PC-9 (cell line): ENCODE data around the gene NRARP.

ENCODE experiments used
- EZH2 ChIP-seq: fragments of 200-600 bp; sonication (generic); IDR thresholded peaks from 2 replicates; pipeline ENCODE4 v1.8.0; 2017; ENCODE audit warnings: antibody characterized with exemption, low read depth
- TF ChIP-seq, protein P1 (sequence below): fragments of 200-600 bp; sonication (generic); conservative IDR thresholded peaks from 2 replicates; pipeline ENCODE4 v1.6.1; 2017; ENCODE audit warnings: mixed run types, antibody characterized with exemption, mild to moderate bottlenecking, moderate library complexity

DNA sequence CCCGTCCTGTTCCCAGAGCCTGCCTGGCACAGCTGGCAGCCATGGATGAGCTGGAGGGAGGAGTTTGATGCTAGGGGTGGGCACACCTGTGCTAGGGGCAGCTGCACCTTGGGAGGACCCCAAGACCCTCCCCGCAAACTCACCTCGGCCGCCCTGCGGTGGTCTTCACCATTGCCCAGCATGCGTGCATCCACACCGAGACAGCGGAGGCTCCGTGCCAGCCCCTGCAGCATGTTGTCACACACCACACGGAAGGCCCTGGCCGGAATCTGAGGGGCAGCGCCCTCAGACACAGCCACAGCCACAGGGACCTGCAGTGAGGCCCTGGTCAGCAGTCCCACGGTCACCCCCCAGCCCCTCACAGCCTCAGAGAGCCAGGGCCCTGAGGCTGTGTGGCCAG is 45.9 kb upstream of the NRARP start:
- TF ChIP-seq, protein P1, sequence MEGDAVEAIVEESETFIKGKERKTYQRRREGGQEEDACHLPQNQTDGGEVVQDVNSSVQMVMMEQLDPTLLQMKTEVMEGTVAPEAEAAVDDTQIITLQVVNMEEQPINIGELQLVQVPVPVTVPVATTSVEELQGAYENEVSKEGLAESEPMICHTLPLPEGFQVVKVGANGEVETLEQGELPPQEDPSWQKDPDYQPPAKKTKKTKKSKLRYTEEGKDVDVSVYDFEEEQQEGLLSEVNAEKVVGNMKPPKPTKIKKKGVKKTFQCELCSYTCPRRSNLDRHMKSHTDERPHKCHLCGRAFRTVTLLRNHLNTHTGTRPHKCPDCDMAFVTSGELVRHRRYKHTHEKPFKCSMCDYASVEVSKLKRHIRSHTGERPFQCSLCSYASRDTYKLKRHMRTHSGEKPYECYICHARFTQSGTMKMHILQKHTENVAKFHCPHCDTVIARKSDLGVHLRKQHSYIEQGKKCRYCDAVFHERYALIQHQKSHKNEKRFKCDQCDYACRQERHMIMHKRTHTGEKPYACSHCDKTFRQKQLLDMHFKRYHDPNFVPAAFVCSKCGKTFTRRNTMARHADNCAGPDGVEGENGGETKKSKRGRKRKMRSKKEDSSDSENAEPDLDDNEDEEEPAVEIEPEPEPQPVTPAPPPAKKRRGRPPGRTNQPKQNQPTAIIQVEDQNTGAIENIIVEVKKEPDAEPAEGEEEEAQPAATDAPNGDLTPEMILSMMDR = no peak
- TF ChIP-seq EZH2 = no peak
